OCI-LY1 (cell line): ENCODE data around the gene OR5A2.

Experiments
- H2AFZ ChIP-seq: fragments of 200-600 bp; sonication (generic), shearing (Covaris generic); 2 replicates; pipeline ENCODE4 v1.6.0; 2014; ENCODE audit warnings: antibody characterized with exemption, mild to moderate bottlenecking, low read length
- H3F3A ChIP-seq: fragments of 200-600 bp; sonication (generic), shearing (Covaris generic); 2 replicates; pipeline ENCODE4 v1.6.0; 2014; ENCODE audit warnings: mild to moderate bottlenecking, antibody characterized with exemption, low read length, moderate library complexity; ENCODE audit not compliant: insufficient read depth
- H3K27ac ChIP-seq: fragments of 200-600 bp; sonication (generic); 2 replicates; pipeline ENCODE4 v1.5.1; 2014; ENCODE audit warnings: low read length, mixed run types, mild to moderate bottlenecking, low read depth; ENCODE audit not compliant: poor library complexity, severe bottlenecking
- H3K27me3 ChIP-seq: fragments of 200-600 bp; sonication (generic); 2 replicates; pipeline ENCODE4 v1.6.0; 2014; ENCODE audit warnings: antibody characterized with exemption, mild to moderate bottlenecking, low read length, moderate library complexity; ENCODE audit not compliant: insufficient read depth
- H3K36me3 ChIP-seq: fragments of 200-600 bp; sonication (generic); 2 replicates; pipeline ENCODE4 v1.6.1; 2014; ENCODE audit warnings: mild to moderate bottlenecking, antibody characterized with exemption, low read length, moderate library complexity, mixed read lengths; ENCODE audit not compliant: insufficient read depth
- H3K4me1 ChIP-seq: fragments of 200-600 bp; sonication (generic); 2 replicates; pipeline ENCODE4 v1.5.1; 2014; ENCODE audit warnings: mild to moderate bottlenecking, low read length, moderate library complexity; ENCODE audit not compliant: insufficient read depth, severe bottlenecking
- H3K4me2 ChIP-seq: fragments of 200-600 bp; sonication (generic), shearing (Covaris generic); 2 replicates; pipeline ENCODE4 v1.6.1; 2014; ENCODE audit warnings: low read length
- H3K4me3 ChIP-seq: fragments of 200-600 bp; sonication (generic); 2 replicates; pipeline ENCODE4 v1.5.1; 2014; ENCODE audit warnings: low read length, low read depth, mild to moderate bottlenecking, mixed read lengths; ENCODE audit not compliant: poor library complexity, severe bottlenecking
- H3K79me2 ChIP-seq: fragments of 200-600 bp; shearing (Covaris generic); 2 replicates; pipeline ENCODE4 v1.6.1; 2016; ENCODE audit warnings: mixed run types, low read length, mixed read lengths; ENCODE audit not compliant: insufficient read depth
- H3K9ac ChIP-seq: fragments of 200-600 bp; sonication (generic), shearing (Covaris generic); 2 replicates; pipeline ENCODE4 v1.6.1; 2014; ENCODE audit warnings: mild to moderate bottlenecking, low read length, mixed read lengths
- H3K9me2 ChIP-seq: fragments of 200-600 bp; sonication (generic), shearing (Covaris generic); 2 replicates; pipeline ENCODE4 v1.6.1; 2014; ENCODE audit warnings: low read depth, mild to moderate bottlenecking, low read length, mixed read lengths
- H3K9me3 ChIP-seq: fragments of 200-600 bp; shearing (Covaris generic); 2 replicates; pipeline ENCODE4 v1.6.1; 2014; ENCODE audit warnings: low read length, mixed read lengths
- H4K20me1 ChIP-seq: fragments of 200-600 bp; sonication (generic), shearing (Covaris generic); 2 replicates; pipeline ENCODE4 v1.6.0; 2016; ENCODE audit warnings: mild to moderate bottlenecking, low read length; ENCODE audit not compliant: insufficient read depth
- CTCF ChIP-seq: fragments of 200-600 bp; sonication (generic), shearing (Covaris generic); IDR thresholded peaks from 2 replicates; pipeline ENCODE4 v1.5.1; 2017; ENCODE audit warnings: mild to moderate bottlenecking, antibody characterized with exemption, low read length, moderate library complexity, mixed read lengths
- EZH2 ChIP-seq: fragments of 200-600 bp; sonication (generic), shearing (Covaris generic); IDR thresholded peaks from 2 replicates; pipeline ENCODE4 v1.8.0; 2017; ENCODE audit warnings: borderline replicate concordance, mixed run types, mild to moderate bottlenecking, antibody characterized with exemption, low read length, moderate library complexity, mixed read lengths

The OR5A2 gene

DNA sequence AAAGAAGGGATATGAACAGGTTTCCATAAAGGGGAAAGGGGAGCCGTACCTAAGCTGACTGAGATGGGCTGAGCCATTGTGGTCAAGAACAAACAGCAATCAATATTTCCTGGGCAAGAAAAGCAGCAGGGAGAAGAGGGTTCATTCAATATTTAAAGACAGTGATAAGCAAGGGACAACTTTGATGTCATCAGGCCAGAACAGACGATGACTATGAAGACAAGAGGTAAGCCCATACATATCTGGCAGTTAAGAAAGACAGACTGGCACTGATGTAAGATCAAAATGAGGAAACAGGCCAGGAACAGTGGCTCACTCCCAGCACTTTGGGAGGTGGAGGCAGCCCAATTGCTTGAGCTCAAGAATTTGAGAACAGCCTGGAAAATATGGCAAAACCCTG lies 2.4 kb downstream of the OR5A2 start:
- TF ChIP-seq CTCF = no peak
- no peak for TF ChIP-seq EZH2
- no peak overlapping the region for H3K4me3 ChIP-seq
- no peaks in the 10 kb centered on the region for H3F3A ChIP-seq
- H4K20me1 ChIP-seq = no peaks in the 10 kb centered on the region
- no peaks in the 10 kb centered on the region for H3K9me2 ChIP-seq
- H3K4me2 ChIP-seq = no peak overlapping the region
- H3K9ac ChIP-seq = no peak overlapping the region
- H3K27me3 ChIP-seq = no peaks in the 10 kb centered on the region
- no peaks in the 10 kb centered on the region for H3K79me2 ChIP-seq
- no peaks in the 10 kb centered on the region for H3K9me3 ChIP-seq
- no peaks in the 10 kb centered on the region for H3K4me1 ChIP-seq
- no peaks in the 10 kb centered on the region for H3K36me3 ChIP-seq
- H3K27ac ChIP-seq = no peak overlapping the region
- H2AFZ ChIP-seq = no peak overlapping the region

- Histone ChIP-seq H3K9me3 (no peaks in the 10 kb centered on the region), H3K4me1 (no peaks in the 10 kb centered on the region), H3K9ac (no peak overlapping the region), H3K9me2 (no peaks in the 10 kb centered on the region), H3F3A (no peaks in the 10 kb centered on the region), H3K4me2 (no peak overlapping the region), H4K20me1 (no peaks in the 10 kb centered on the region), H2AFZ (no peak overlapping the region), H3K4me3 (no peak overlapping the region), H3K79me2 (no peaks in the 10 kb centered on the region), H3K27ac (no peak overlapping the region), H3K27me3 (no peaks in the 10 kb centered on the region), H3K36me3 (no peaks in the 10 kb centered on the region)
- no peak for TF ChIP-seq EZH2
- TF ChIP-seq CTCF = no peak
Observed at GRCh38 chr11:59418156-59418555, 8.1 kb downstream of the OR5A2 start.

DNA sequence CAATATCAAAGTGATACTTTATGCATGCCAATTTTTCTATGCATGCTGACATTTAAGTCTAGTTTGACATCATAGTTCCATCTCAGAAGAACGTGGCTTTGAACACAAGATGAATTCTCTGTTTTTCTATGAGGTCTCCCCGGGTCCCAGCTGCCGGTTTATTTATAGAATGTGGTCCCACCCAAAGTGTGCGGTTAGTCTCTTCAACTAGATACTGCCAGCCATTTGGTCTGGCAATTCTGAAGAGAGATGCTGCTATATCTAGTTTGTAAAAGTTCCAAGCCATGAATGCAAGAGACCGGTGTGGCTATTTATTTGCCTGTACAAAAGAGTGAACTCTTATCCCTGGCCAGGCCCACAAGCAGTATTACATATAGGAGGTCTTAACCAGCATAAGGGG lies 9.2 kb downstream of the OR5A2 start:
- no peaks in the 10 kb centered on the region for H3K36me3 ChIP-seq
- H3K9me3 ChIP-seq = no peaks in the 10 kb centered on the region
- H3K9ac ChIP-seq = no peak overlapping the region
- no peaks in the 10 kb centered on the region for H3K27me3 ChIP-seq
- no peaks in the 10 kb centered on the region for H3K9me2 ChIP-seq
- no peaks in the 10 kb centered on the region for H4K20me1 ChIP-seq
- H3K4me2 ChIP-seq = no peak overlapping the region
- H3K4me3 ChIP-seq = no peak overlapping the region
- H3F3A ChIP-seq = no peaks in the 10 kb centered on the region
- TF ChIP-seq CTCF = no peak
- no peak for TF ChIP-seq EZH2
- no peaks in the 10 kb centered on the region for H3K4me1 ChIP-seq
- H3K27ac ChIP-seq = no peak overlapping the region
- H3K79me2 ChIP-seq = no peaks in the 10 kb centered on the region
- H2AFZ ChIP-seq = no peak overlapping the region
